GM20000 (cell line): ENCODE results near the gene KRTAP6-2.

Source experiments
- DNase-seq: peaks from one replicate; pipeline ENCODE4 v3.0.0; 2012; ENCODE audit warnings: low spot score
- CTCF ChIP-seq: IDR thresholded peaks from 2 replicates; pipeline ENCODE4 v1.5.1; 2012; ENCODE audit warnings: mild to moderate bottlenecking, control low read depth; ENCODE audit errors: extremely low read depth, missing control alignments

Gene KRTAP6-2

DNA sequence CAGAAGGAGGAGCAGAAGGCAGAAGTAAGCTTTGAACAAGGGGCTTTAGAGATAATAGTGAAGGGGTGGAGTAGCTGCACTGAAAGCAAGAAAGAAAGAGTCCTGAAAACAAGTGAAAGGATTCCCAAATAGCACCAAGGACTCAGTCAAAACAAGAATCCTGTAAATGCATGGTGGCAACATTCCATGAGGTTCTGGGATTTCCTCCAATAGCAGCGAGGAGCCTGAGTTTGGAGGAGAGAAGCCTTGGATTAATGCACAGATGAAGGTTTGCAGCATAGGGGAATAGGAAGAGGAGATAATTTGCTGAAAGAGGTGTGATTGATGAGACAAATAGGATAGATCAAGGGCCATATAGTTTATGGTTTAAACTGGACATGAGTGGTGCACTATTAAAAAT lies 19.4 kb downstream of the KRTAP6-2 start:
- no peak for TF ChIP-seq CTCF
- DNase-seq: no peak

- no peak for DNase-seq
These were observed 20.9 kb downstream of the KRTAP6-2 start for GRCh38 chr21:30577766-30578165.

GRCh38 chr21:30567617-30568016 lies 31.1 kb downstream of the KRTAP6-2 start:
- DNase-seq: no peak
- TF ChIP-seq CTCF: no peak

More at GRCh38 chr21:30577766-30578165, 20.9 kb downstream of the KRTAP6-2 start:
- no peak for TF ChIP-seq CTCF

- DNase-seq: no peak
- no peak for TF ChIP-seq CTCF
These were observed 35.1 kb downstream of the KRTAP6-2 start for GRCh38 chr21:30563630-30564029.

DNA sequence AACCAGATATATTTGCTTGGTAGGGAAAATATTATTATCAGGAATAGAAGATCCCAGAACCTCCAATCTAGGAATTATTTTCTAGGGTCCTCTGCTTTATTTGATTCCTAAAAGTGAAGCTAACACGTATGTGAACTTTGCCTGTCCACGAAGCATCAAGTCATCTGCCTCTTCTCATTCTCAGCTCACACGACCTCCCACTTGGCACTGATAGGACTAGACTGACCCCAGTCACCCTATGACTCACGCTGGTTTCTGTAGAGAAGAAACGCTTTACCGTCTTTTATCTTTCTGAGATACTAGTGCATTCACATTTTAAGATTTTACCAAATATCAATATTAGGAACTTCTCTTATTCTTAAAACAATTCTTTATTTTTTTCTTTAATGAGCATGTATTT lies 35.6 kb downstream of the KRTAP6-2 start:
- no peak for DNase-seq
- TF ChIP-seq CTCF: no peak

- TF ChIP-seq CTCF: no peak
- DNase-seq: no peak
These were observed 36.7 kb downstream of the KRTAP6-2 start for GRCh38 chr21:30561957-30562356.

DNA sequence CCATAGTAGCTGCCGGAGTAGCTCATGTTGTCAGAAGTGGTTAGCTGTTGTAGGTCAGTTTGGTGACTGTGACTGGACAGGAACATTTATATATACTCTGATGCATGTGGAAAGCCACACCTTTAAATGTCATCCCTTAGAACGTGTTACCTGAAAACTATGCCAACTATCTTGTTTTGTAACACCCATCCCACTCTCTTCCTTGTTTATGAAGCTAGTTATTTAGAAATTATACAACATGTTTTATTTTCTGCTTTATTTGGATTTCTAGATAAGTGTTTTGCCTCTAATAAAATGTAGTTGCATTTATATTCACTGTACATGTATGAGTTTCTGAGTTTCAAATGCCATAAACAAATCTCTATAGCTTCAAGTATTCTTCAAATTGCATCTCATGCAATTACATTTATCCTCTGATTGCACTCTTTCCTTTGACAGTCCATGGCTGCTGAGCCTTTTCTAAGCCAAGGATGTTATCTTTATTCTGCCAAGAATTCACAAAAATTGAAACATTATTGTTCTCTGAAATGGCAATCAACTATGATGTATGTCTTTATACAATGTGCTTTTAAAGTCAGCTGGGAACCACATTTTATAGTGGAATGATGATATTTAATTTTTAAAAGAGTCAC lies 37.3 kb downstream of the KRTAP6-2 start, which contains the start of gene KRTAP19-7:
Gene KRTAP19-7 (minus strand): TSS at position 51 of the 632 bp plus-strand sequence. CDS start 25 bp downstream, at position 26.
- no peak for DNase-seq
- TF ChIP-seq CTCF: no peak
